ENCODE results near the gene C15orf61.

DNA sequence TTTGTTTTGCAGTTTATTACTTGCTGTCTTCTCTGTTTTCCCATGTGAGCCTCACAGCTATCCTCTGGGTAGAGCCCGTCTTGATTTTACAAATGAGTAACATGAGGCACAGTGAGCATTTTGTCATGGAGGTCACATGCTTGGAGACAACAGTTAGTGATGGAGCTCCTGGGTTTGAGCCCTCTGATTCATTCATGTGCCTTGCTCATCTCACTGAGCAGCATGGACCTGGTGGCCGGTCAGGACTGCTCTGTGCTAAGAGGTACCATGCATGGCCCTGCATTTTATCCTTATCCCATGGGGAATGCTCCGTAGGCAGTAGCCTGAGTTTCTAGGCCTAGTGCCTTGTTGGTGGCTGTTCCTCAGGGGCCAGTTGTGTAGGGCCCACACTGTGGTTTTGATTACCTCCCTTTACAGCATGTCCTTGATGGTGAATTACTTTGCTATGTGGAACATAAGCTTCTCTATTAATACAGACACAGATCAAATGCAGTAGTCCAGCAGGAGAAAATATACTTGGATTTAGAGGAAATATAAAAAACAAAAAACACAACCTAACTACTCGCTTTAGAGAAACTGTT is 57.2 kb downstream of the C15orf61 start:
- TF ChIP-seq, protein P1, sequence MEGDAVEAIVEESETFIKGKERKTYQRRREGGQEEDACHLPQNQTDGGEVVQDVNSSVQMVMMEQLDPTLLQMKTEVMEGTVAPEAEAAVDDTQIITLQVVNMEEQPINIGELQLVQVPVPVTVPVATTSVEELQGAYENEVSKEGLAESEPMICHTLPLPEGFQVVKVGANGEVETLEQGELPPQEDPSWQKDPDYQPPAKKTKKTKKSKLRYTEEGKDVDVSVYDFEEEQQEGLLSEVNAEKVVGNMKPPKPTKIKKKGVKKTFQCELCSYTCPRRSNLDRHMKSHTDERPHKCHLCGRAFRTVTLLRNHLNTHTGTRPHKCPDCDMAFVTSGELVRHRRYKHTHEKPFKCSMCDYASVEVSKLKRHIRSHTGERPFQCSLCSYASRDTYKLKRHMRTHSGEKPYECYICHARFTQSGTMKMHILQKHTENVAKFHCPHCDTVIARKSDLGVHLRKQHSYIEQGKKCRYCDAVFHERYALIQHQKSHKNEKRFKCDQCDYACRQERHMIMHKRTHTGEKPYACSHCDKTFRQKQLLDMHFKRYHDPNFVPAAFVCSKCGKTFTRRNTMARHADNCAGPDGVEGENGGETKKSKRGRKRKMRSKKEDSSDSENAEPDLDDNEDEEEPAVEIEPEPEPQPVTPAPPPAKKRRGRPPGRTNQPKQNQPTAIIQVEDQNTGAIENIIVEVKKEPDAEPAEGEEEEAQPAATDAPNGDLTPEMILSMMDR (IDR thresholded peaks at IDR 0.05 in 4 of 5, conservative IDR thresholded peaks at IDR 0.05 in 1 of 5): no peak
- TF ChIP-seq POLR2A (IDR thresholded peaks at IDR 0.05): no peak
